Thyroid gland (tissue), 4 donors: ENCODE measurements around the gene CSTF2.

Experiments
- POLR2A ChIP-seq, 2 donors: fragments of 450-650 bp; IDR thresholded peaks; one replicate each; pipeline ENCODE4 v1.6.1; 2017; ENCODE audit warnings: antibody characterized with exemption in 2 of 2, mild to moderate bottlenecking in 2 of 2, moderate library complexity in 1 of 2
- TF ChIP-seq, protein P1 (sequence below), 6 experiments: fragments of 200-600 bp in 3 of 6; fragments of 450-650 bp in 3 of 6; sonication (generic) in 3 of 6; IDR thresholded peaks; one replicate each; pipeline ENCODE4 v1.5.1; 2016 to 2019; ENCODE audit warnings: antibody characterized with exemption in 6 of 6, mild to moderate bottlenecking in 2 of 6, inconsistent platforms in 1 of 6, moderate library complexity in 1 of 6

DNA sequence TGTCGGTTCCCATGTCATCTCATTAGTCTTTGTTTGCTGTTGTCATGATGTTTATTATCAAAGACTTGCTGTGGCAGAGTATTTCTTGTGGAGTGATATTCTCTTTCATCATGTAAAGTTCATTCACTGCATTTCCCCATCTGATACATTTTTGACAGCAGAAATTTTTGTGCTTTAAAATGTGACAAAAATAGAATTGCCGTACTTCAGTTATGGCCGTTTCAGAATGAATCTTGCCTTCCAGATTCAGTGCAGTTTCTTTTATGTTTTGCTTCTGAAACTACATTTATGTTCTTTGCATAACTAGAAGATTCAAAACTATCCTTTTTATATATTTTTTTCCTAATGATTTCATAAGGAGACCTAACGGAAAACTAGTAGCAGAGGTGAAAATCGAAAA lies 10.0 kb downstream of the CSTF2 start:
- TF ChIP-seq, protein P1, sequence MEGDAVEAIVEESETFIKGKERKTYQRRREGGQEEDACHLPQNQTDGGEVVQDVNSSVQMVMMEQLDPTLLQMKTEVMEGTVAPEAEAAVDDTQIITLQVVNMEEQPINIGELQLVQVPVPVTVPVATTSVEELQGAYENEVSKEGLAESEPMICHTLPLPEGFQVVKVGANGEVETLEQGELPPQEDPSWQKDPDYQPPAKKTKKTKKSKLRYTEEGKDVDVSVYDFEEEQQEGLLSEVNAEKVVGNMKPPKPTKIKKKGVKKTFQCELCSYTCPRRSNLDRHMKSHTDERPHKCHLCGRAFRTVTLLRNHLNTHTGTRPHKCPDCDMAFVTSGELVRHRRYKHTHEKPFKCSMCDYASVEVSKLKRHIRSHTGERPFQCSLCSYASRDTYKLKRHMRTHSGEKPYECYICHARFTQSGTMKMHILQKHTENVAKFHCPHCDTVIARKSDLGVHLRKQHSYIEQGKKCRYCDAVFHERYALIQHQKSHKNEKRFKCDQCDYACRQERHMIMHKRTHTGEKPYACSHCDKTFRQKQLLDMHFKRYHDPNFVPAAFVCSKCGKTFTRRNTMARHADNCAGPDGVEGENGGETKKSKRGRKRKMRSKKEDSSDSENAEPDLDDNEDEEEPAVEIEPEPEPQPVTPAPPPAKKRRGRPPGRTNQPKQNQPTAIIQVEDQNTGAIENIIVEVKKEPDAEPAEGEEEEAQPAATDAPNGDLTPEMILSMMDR (IDR thresholded peaks at IDR 0.05): no peak
- TF ChIP-seq POLR2A (IDR thresholded peaks at IDR 0.05): no peak
